ENCODE data around the gene OSBPL1A. TPM values are rescaled to one million over a fixed set of nuclear protein-coding genes. Genes with fewer than 3 reads are reported as not detected.

The OSBPL1A gene
- total RNA-seq, 2 donors from 2014 or later = 29.7 to 36.9 TPM

- H3K4me1 Mint-ChIP-seq = no peaks in the 10 kb centered on the region
- no peak for DNase-seq
- no peaks in the 10 kb centered on the region for H3K9me3 ChIP-seq (ENCODE audit: control insufficient read depth, low read length)
- no peak overlapping the region for H3K4me3 Mint-ChIP-seq
- H3K4me1 ChIP-seq (ENCODE audit: control insufficient read depth, insufficient read depth, low read length) = no peaks in the 10 kb centered on the region
- no peaks in the 10 kb centered on the region for H3K36me3 ChIP-seq (ENCODE audit: control insufficient read depth, insufficient read depth, low read length)
- H3K4me3 ChIP-seq (ENCODE audit: low read length) = no peak overlapping the region
- peaks cover 3% of the 10 kb centered on the region for H3K9me3 Mint-ChIP-seq
- no peaks in the 10 kb centered on the region for H3K27me3 ChIP-seq (ENCODE audit: control insufficient read depth, insufficient read depth, low read length, poor library complexity, severe bottlenecking)
- WGBS, 2 experiments (ENCODE audit: insufficient coverage in 1 of 2, insufficient read length in 1 of 2) = 89 to 100% methylated on average over 1 to 3 of the region's 3 CpGs
- no peak overlapping the region for H3K9ac ChIP-seq (ENCODE audit: extremely low read depth, low read length, poor library complexity, severe bottlenecking)
- H3K27me3 Mint-ChIP-seq (ENCODE audit: insufficient read depth) = no peaks in the 10 kb centered on the region
- peaks cover 3% of the 10 kb centered on the region for H3K36me3 Mint-ChIP-seq (ENCODE audit: low read depth)
- H3K27ac Mint-ChIP-seq = no peak overlapping the region
- no peak overlapping the region for H3K27ac ChIP-seq (ENCODE audit: low read depth, low read length)
- TF ChIP-seq CTCF (conservative IDR thresholded peaks at IDR 0.05) = no peak
Measured at GRCh38 chr18:24326211-24326610, 71.4 kb downstream of the OSBPL1A start.

GRCh38 chr18:24322584-24323136 is 75.0 kb downstream of the OSBPL1A start:
- Histone ChIP-seq H3K9me3 (ENCODE audit: control insufficient read depth, low read length) (no peaks in the 10 kb centered on the region), H3K27ac (ENCODE audit: low read depth, low read length) (no peak overlapping the region), H3K4me1 (ENCODE audit: control insufficient read depth, insufficient read depth, low read length) (no peaks in the 10 kb centered on the region), H3K36me3 (ENCODE audit: control insufficient read depth, insufficient read depth, low read length) (no peaks in the 10 kb centered on the region), H3K27me3 (ENCODE audit: control insufficient read depth, insufficient read depth, low read length, poor library complexity, severe bottlenecking) (no peaks in the 10 kb centered on the region), H3K9ac (ENCODE audit: extremely low read depth, low read length, poor library complexity, severe bottlenecking) (no peak overlapping the region), H3K4me3 (ENCODE audit: low read length) (no peak overlapping the region)
- no peaks in the 10 kb centered on the region for H3K27me3 Mint-ChIP-seq (ENCODE audit: insufficient read depth)
- no peaks in the 10 kb centered on the region for H3K9me3 Mint-ChIP-seq
- no peak for DNase-seq
- no peaks in the 10 kb centered on the region for H3K4me1 Mint-ChIP-seq
- H3K4me3 Mint-ChIP-seq = no peak overlapping the region
- no peak for TF ChIP-seq CTCF (conservative IDR thresholded peaks at IDR 0.05)
- H3K27ac Mint-ChIP-seq = no peak overlapping the region
- no peaks in the 10 kb centered on the region for H3K36me3 Mint-ChIP-seq (ENCODE audit: low read depth)

GRCh38 chr18:24321071-24321470 is 76.6 kb downstream of the OSBPL1A start:
- H3K27ac ChIP-seq (ENCODE audit: low read depth, low read length) = no peak overlapping the region
- no peak overlapping the region for H3K4me3 ChIP-seq (ENCODE audit: low read length)
- peaks cover 4% of the 10 kb centered on the region for H3K4me1 Mint-ChIP-seq
- no peak overlapping the region for H3K4me3 Mint-ChIP-seq
- no peaks in the 10 kb centered on the region for H3K27me3 Mint-ChIP-seq (ENCODE audit: insufficient read depth)
- WGBS, 2 experiments (ENCODE audit: insufficient coverage in 1 of 2, insufficient read length in 1 of 2) = 83 to 89% methylated on average over 1 of the region's 1 CpG
- H3K9me3 ChIP-seq (ENCODE audit: control insufficient read depth, low read length) = no peaks in the 10 kb centered on the region
- TF ChIP-seq CTCF (conservative IDR thresholded peaks at IDR 0.05) = no peak
- no peaks in the 10 kb centered on the region for H3K27me3 ChIP-seq (ENCODE audit: control insufficient read depth, insufficient read depth, low read length, poor library complexity, severe bottlenecking)
- no peaks in the 10 kb centered on the region for H3K9me3 Mint-ChIP-seq
- H3K4me1 ChIP-seq (ENCODE audit: control insufficient read depth, insufficient read depth, low read length) = no peaks in the 10 kb centered on the region
- no peaks in the 10 kb centered on the region for H3K36me3 ChIP-seq (ENCODE audit: control insufficient read depth, insufficient read depth, low read length)
- no peak overlapping the region for H3K27ac Mint-ChIP-seq
- no peaks in the 10 kb centered on the region for H3K36me3 Mint-ChIP-seq (ENCODE audit: low read depth)
- DNase-seq = no peak
- no peak overlapping the region for H3K9ac ChIP-seq (ENCODE audit: extremely low read depth, low read length, poor library complexity, severe bottlenecking)
